Ovary (tissue), 9 donors: ENCODE data around the gene MRLN. TPM values are rescaled to one million over a fixed set of nuclear protein-coding genes. Genes with fewer than 3 reads are reported as not detected.

ENCODE experiments used
- DNase-seq, 5 donors: peaks; one replicate each; pipeline ENCODE4 v3.0.0-alpha.2; 2019 to 2020
- H3K27ac ChIP-seq, 2 donors: fragments of 200-600 bp; one replicate each; pipeline versions ENCODE4 v1.5.1 to v1.8.0; 2019 to 2022
- H3K27me3 ChIP-seq: fragments of 200-600 bp; one replicate; pipeline ENCODE4 v1.8.0; 2022
- H3K36me3 ChIP-seq: fragments of 200-600 bp; sonication (generic); one replicate; pipeline ENCODE4 v1.5.1; 2019
- H3K4me1 ChIP-seq: one replicate; pipeline ENCODE4 v1.8.1; 2013; ENCODE audit warnings: mild to moderate bottlenecking, moderate library complexity; ENCODE audit not compliant: insufficient read depth
- H3K4me3 ChIP-seq: fragments of 200-600 bp; sonication (generic); one replicate; pipeline ENCODE4 v1.5.1; 2017
- H3K9me3 ChIP-seq, 2 donors: fragments of 200-600 bp in 1 of 2; sonication (generic) in 1 of 2; one replicate each; pipeline versions ENCODE4 v1.5.1 to v1.8.1; 2013 to 2019; ENCODE audit warnings: mild to moderate bottlenecking in 1 of 2, moderate library complexity in 1 of 2
- CTCF ChIP-seq, 3 donors: fragments of 450-650 bp in 2 of 3; fragments of 200-600 bp in 1 of 3; IDR thresholded peaks; one replicate each; pipeline versions ENCODE4 v1.5.1 to v1.8.0; 2016 to 2022; ENCODE audit warnings: antibody characterized with exemption in 3 of 3, mild to moderate bottlenecking in 1 of 3
- EP300 ChIP-seq: sonication (generic); formaldehyde crosslinking; IDR thresholded peaks from one replicate; pipeline ENCODE4 v1.6.1; 2017; ENCODE audit warnings: antibody characterized with exemption
- POLR2A ChIP-seq: fragments of 450-650 bp; IDR thresholded peaks from one replicate; pipeline ENCODE4 v1.6.1; 2017; ENCODE audit warnings: antibody characterized with exemption, mild to moderate bottlenecking, moderate library complexity
- WGBS, 3 donors: extraction: QIAGEN DNeasy Blood & Tissue Kit in 1 of 3; methylation state at CpG; one replicate each; pipeline versions ENCODE4 v1.1.5 to v1.1.7; 2013 to 2017; 5-methylcytosine and 5-hydroxymethylcytosine counted together
- intact Hi-C, 4 donors: fragments of 100-400 bp; cut with DNase I; formaldehyde crosslinking; loops; one replicate each; pipeline versions ENCODE4 v1.11.0 to v1.15.1; 2022 to 2023
- polyA plus RNA-seq, 2 donors: library from polyadenylated mRNA; stranded (reverse); fragments of 200-250 nt in 1 of 2; fragments of 350-450 nt in 1 of 2; fragmentation: Illumina TruSeq in 1 of 2; extraction: RNeasy Lipid Tissue Mini Kit (QIAGEN cat#74804) in 1 of 2; gene quantifications; one replicate each; pipeline ENCODE4 v1.2.3, GENCODE V29; 2013 to 2014
- total RNA-seq, 7 donors: library from RNA; depleted of rRNA in 2 of 7; stranded (reverse); fragments of >200 nt in 2 of 7; fragmentation: NEBNext Ultra II Directional in 3 of 7; extraction: Animal tissue kit (Norgen Biotek cat#: 25700) in 3 of 7; gene quantifications; one replicate each; pipeline versions ENCODE4 v1.1.0 to v1.2.4, GENCODE V29; 2016 to 2023
- donor health status: DM: no; HTN: no; CAD: no; lungs with moderate emphysema.
- donor health status: DM: no; HTN: no; CAD: no.
- donor health status: Bipolar disorder and iron deficiency.
- donor health status: DM: yes; HTN: yes; CAD: no.
- donor health status: DM: no; HTN: no; CAD: no.
- donor health status: DM: yes; HTN: yes; CAD: no.

The MRLN gene
- total and polyA plus RNA-seq, 9 donors: 0.80 TPM; not detected in 8

- H3K4me1 ChIP-seq: no peaks in the 10 kb centered on the region
- no peaks in the 10 kb centered on the region for H3K9me3 ChIP-seq
- WGBS, 3 donors: 96 to 97% (median 96%) methylated on average over 11 of the region's 11 CpGs
- DNase-seq: no peak
- intact Hi-C loops: no loop called here
- no peak overlapping the region for H3K4me3 ChIP-seq
- H3K36me3 ChIP-seq: no peaks in the 10 kb centered on the region
- H3K27ac ChIP-seq: no peak overlapping the region
- no peaks in the 10 kb centered on the region for H3K27me3 ChIP-seq
- TF ChIP-seq CTCF (IDR thresholded peaks at IDR 0.05): no peak
- TF ChIP-seq EP300: no peak
- no peak for TF ChIP-seq POLR2A
Measured at GRCh38 chr10:59770689-59771088, 17.4 kb upstream of the MRLN start.

- 35 to 52% (median 44%) methylated on average over 2 of the region's 2 CpGs for WGBS, 3 donors
- H3K4me1 ChIP-seq: peaks cover 1% of the 10 kb centered on the region
- H3K36me3 ChIP-seq: no peaks in the 10 kb centered on the region
- no peak overlapping the region for H3K27ac ChIP-seq
- H3K9me3 ChIP-seq: no peaks in the 10 kb centered on the region
- TF ChIP-seq POLR2A: no peak
- no peak for TF ChIP-seq EP300
- no peak for TF ChIP-seq CTCF (IDR thresholded peaks at IDR 0.05)
- DNase-seq: no peak
- no peaks in the 10 kb centered on the region for H3K27me3 ChIP-seq
- no peak overlapping the region for H3K4me3 ChIP-seq
- intact Hi-C loops: no loop called here
Measured at GRCh38 chr10:59762505-59762904, 9.2 kb upstream of the MRLN start.

DNA sequence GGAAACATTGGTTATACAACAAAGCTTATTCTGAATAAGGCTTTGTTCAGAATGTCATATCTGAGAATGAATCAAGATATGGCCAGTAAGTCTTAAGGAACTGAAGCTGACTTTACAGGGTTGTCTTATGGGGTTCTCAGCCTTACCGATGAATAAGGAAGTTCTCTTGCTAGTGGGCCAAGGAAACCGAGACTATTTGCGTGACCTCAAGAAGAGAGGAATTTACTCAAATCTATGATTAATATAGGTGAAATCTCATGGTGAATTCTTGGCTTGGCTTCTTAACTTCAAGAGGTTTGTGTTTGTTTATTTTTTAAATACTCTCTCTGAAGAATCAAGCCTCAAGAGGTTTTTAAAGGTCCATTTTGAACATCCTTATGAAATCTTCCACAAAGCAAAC lies 4.7 kb upstream of the MRLN start:
- H3K36me3 ChIP-seq: no peaks in the 10 kb centered on the region
- no peak overlapping the region for H3K27ac ChIP-seq
- H3K9me3 ChIP-seq: no peaks in the 10 kb centered on the region
- H3K27me3 ChIP-seq: no peaks in the 10 kb centered on the region
- intact Hi-C loops: no loop called here
- TF ChIP-seq CTCF (IDR thresholded peaks at IDR 0.05): no peak
- TF ChIP-seq EP300: no peak
- no peak for TF ChIP-seq POLR2A
- peaks cover 3% of the 10 kb centered on the region for H3K4me1 ChIP-seq
- WGBS, 3 donors: 48 to 81% (median 77%) methylated on average over 3 of the region's 3 CpGs
- no peak for DNase-seq
- no peak overlapping the region for H3K4me3 ChIP-seq

- intact Hi-C loops: no loop called here
- no peak for TF ChIP-seq EP300
- TF ChIP-seq POLR2A: no peak
- TF ChIP-seq CTCF (IDR thresholded peaks at IDR 0.05): no peak
Measured at GRCh38 chr10:59754951-59755350, 1.7 kb upstream of the MRLN start.

More at GRCh38 chr10:59754951-59755350, 1.7 kb upstream of the MRLN start:
- Histone ChIP-seq H3K27ac (no peak overlapping the region), H3K36me3 (no peaks in the 10 kb centered on the region), H3K27me3 (no peaks in the 10 kb centered on the region), H3K9me3 (no peaks in the 10 kb centered on the region), H3K4me1 (peaks cover 5% of the 10 kb centered on the region), H3K4me3 (no peak overlapping the region)
- DNase-seq: no peak
- 86 to 93% (median 93%) methylated on average over 4 of the region's 4 CpGs for WGBS, 3 donors
